DMS53 (cell line): ENCODE data around the gene SPEF2.

Source experiments
- DNase-seq: peaks from one replicate; lab custom pipeline; 2025; lab: John Stamatoyannopoulos, UW

SPEF2 gene

GRCh38 chr5:35785601-35786085, 168.0 kb downstream of the SPEF2 start:
- DNase-seq, result no peak

- DNase-seq, result no peak
Observed at GRCh38 chr5:35788724-35789123, 171.1 kb downstream of the SPEF2 start.

GRCh38 chr5:35789732-35790456, 172.2 kb downstream of the SPEF2 start:
- no peak for DNase-seq

DNA sequence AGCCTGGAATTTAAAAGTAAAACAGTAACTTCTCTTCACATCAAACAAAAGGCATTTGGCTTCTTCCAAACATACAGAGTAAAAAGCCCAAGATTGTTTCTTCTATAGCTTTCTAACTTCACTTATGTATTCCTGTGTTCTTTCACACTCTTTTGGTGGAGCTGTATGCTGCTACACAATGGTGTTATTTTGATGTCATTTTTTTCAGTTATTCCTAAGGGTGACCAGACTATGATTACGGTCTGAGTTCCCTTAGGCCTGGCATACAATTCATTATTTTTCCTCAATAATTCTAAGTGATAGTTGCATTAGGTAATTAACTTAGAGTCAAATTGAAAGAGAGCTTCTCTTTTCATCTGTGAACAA, 172.8 kb downstream of the SPEF2 start:
- no peak for DNase-seq

DNA sequence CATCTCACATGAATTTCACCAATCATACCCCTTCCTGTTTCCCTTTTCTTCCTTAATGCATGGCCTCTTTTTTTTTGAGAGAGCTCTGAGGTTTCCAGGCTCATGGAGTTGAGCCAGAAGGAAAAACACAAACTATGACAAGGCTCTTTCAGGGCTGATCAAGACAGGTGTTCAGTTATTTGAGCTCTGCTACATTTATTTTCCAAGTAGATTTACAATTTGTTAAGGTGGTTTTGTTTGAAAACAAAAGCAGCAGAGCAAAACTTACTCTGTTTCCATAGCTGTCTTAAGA, 176.6 kb downstream of the SPEF2 start:
- no peak for DNase-seq

DNA sequence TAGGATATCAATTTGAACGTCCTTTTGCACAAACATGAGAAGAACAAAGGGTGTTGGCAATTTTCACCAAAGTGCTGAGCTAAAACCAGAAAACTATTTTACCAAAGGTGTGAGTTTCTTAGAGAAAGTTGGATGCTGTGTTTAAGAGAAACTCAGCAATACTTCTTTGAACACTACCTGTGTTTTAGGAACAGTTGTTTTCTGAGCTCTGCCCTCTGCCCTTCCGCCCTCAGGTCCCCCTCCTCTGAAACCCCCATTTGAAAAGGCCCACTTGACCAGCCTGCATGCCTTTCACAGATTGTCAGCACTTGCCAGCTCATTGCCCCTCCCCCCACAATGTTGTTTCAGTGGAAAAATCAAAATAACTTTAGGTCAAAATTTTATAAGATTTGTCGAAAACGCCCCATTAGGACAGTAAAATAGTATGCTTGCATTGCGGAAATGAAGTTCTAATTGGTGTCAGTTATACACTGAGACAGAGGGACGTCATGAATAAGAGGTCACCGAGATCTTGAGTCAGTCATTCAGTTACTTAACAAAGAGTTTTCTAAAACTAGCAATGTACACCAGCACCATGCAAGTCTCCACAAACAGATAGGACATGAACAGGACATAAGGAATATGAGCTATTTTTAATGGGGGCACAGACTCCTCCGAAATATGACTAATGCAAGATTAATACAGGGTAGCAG, 177.2 kb downstream of the SPEF2 start:
- no peak for DNase-seq

GRCh38 chr5:35799181-35799580, 181.5 kb downstream of the SPEF2 start:
- no peak for DNase-seq

DNA sequence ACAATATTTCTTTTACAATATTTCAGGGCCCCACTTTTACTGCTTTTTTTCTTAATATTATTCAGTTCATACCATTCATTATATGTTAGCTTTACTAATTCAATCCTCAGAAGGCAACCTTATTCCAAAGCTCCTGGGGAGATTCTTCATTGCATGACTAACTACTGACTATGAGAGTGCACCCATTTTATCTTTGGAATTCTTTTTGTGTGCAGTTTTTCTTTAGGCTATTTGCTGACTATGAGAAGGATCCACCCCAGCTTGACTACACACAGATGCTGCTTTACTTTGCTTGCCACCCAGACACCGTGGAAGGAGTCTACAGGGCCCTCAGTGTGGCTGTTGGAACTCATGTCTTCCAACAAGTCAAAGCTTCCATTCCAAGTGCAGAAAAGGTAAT, 182.1 kb downstream of the SPEF2 start:
- no peak for DNase-seq

GRCh38 chr5:35803191-35803651, 185.6 kb downstream of the SPEF2 start:
- peak; percentile 93 for DNase-seq

- peak; percentile 15 for DNase-seq
Observed at GRCh38 chr5:35804201-35804653, 186.6 kb downstream of the SPEF2 start.

- DNase-seq, result peak; percentile 29
Observed at GRCh38 chr5:35804841-35805240, 187.2 kb downstream of the SPEF2 start.

- DNase-seq, result no peak
Observed at GRCh38 chr5:35810601-35811000, 192.9 kb downstream of the SPEF2 start.

DNA sequence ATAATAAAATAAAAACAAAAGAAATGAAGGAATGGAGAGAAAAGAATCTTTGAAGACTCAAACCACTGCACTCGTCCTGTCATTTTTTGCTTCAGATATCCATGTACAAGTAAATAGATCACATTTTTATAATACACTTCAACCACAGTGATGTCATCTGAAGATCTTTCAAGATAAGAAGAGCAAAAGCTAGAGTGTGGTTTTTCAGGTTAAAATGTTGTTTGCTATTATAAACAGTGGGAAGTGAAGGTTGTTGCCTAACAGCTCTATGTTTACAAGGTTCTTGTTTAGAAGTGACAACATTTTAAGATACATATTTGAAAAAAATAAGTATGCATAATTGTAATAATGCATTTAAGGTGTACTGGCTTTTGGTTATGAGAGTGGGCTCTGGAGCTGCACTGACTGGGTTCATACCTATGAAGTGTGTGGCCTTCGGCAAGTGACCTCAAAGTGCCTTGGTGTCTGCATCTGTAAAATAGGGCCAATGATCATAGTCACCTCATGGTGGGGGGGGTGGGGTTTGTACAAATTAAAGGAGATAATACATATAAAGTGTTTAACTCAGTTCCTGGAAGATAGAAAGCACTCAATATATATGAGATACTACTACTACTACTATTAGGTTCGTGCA, 193.6 kb downstream of the SPEF2 start:
- no peak for DNase-seq

DNA sequence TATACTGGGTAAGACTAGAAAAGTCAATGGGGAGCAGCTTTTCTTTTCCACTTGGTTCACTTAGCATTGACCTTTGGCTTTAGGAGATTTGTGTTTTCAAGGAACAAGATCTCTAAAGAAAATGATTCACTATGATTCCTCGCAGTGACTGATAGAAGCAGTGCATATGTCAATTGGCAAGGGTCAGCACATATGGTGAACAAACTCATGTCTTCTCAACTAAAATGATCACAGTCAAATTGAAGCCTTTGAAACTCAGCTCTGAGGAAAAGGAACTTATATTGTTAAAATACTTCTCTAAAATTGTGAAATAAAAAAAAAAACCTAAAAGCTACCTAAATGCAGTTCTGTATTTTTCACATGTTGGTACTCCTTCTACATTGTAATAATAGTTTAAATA, 195.9 kb downstream of the SPEF2 start:
- no peak for DNase-seq

DNA sequence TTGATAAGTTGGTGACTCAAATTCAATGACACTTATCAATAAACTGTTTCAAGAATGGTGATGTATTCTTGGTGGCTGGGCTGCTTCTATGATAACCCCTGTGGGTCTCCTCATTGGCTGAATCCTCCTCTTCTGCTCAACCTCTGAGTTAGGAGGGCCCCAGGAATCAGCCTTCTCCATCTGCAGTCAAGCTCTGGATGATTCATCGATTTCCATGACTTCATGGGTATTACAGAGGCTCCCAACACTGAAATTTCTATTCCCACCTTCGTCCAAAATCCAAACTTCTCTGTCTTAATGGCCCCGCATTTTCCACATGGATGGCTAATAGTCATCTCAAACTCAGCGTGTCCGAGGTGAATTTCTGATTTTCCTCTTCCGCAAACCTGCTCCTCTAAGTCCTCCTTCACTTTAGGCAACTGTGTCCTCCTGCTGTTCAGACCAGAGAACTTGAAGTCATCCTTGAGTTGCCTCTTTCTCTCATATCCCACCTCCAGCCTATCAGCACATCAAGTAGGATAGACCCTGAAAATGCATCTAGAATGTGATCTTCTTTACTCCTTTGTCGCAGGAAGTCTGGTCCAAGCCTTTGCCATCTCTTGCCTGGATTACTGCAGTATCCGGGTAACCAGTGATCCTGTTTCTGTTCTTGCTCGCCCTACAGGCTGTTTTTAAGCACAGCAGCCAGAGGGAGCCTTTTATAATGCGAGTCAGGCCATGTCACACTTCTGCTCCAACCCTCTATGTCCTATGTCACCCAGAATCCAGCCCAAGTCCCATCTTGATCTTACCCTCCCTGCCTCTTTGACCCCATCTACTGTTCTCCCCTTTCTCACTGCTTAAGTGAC, 197.7 kb downstream of the SPEF2 start:
- DNase-seq, result peak; percentile 78

DNA sequence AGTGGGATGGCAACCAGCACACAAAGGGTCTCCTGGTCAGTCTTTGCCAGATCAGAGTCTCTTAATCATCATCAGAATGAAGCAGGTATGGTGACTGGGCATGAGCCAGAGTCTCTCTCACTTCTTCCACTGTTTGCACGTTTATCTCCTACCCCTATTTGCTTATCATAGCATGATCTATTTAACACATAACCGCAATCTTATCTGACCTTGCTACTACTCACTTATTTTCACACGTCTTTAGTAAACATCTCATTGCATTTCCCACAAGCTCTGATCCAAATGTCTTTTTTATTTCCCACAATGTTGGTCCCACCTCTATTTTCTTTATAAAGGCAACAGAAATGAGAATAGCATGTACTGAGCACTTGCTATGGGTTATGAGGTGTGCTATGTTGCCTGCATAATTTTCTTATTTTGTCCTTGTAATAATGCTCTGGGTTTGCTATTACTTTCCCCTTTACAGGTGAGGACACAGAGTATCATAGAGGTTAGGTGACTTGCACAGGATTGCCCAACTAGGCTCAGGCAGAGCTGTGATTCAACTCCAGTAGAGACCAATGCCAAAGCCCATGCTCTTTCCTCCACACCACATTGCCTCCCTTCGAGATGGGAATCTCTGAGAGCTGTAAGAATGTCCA, 199.3 kb downstream of the SPEF2 start:
- no peak for DNase-seq

- peak; percentile 78 for DNase-seq
Observed at GRCh38 chr5:35819026-35819425, 201.4 kb downstream of the SPEF2 start.

DNA sequence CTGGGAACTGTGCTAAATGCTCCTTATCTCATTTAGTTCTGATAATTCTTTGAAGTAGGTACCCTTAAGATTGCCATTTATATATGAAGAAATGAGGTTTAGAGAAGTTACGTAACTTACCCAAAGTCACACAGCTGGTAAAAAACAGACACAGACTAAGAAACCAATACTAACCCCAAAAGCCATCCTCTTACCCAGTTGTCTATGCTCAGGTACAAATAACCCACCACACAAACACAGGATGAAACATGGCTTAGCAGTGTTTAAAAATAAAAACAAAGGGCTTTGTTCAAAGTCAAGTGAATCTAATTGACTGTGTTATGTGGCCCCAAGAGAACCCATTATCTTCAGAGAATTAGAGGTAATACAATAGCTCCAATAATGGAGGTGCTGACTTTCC, 202.0 kb downstream of the SPEF2 start:
- DNase-seq, result no peak

GRCh38 chr5:35820735-35821134, 203.1 kb downstream of the SPEF2 start:
- DNase-seq, result no peak

DNA sequence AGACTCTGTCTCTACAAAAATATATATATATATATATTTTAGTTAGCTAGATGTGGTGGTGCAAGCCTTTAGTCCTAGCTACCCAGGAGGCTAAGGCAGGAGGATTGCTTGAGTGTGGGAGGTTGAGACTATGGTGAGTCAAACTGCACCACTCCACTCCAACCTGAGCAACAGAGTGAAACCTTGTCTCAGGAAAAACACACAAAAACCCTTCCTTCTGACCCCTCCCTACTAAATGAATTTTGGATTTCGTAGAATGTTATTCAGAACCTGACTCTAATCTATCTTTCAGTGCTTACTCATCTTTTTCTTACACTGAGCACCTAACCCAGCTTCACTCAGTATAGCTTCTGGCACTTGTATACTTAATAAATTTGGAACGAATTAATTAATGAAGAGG, 203.8 kb downstream of the SPEF2 start:
- DNase-seq, result no peak

- DNase-seq, result no peak
Observed at GRCh38 chr5:35822511-35822910, 204.8 kb downstream of the SPEF2 start.
